HepG2 (cell line): ENCODE data around the gene C14orf93. TPM values are rescaled to one million over a fixed set of nuclear protein-coding genes. Genes with fewer than 3 reads are reported as not detected.

Experiments
- ARNTL ChIP-seq: sonication (generic); formaldehyde crosslinking; IDR thresholded peaks from 2 replicates; pipeline ENCODE4 v1.4.0; 2020; ENCODE audit warnings: mild to moderate bottlenecking, missing genetic modification reagents
- DBP ChIP-seq: sonication (generic); formaldehyde crosslinking; IDR thresholded peaks from 2 replicates; pipeline ENCODE4 v1.4.0; 2020; ENCODE audit warnings: missing genetic modification reagents; ENCODE audit errors: not compliant biosample characterization
- E2F1 ChIP-seq: sonication (generic); formaldehyde crosslinking; IDR thresholded peaks from 2 replicates; pipeline ENCODE4 v1.5.0; 2020; ENCODE audit warnings: missing genetic modification reagents
- GLI4 ChIP-seq: sonication (generic); formaldehyde crosslinking; IDR thresholded peaks from 2 replicates; pipeline ENCODE4 v1.5.1; 2020; ENCODE audit warnings: missing genetic modification reagents, mild to moderate bottlenecking, moderate library complexity, borderline replicate concordance
- HOXA7 ChIP-seq: sonication (generic); formaldehyde crosslinking; IDR thresholded peaks from 2 replicates; pipeline ENCODE4 v1.8.1; 2022; ENCODE audit warnings: mild to moderate bottlenecking, missing genetic modification reagents, moderate library complexity
- MYPOP ChIP-seq: sonication (generic); formaldehyde crosslinking; IDR thresholded peaks from 2 replicates; pipeline ENCODE4 v1.8.1; 2023; ENCODE audit warnings: mild to moderate bottlenecking, moderate library complexity, missing genetic modification reagents
- PAF1 ChIP-seq: IDR thresholded peaks from 2 replicates; pipeline ENCODE4 v1.6.1; 2016; ENCODE audit warnings: missing genetic modification reagents, missing compliant biosample characterization
- POLR2AphosphoS5 ChIP-seq: IDR thresholded peaks from 2 replicates; pipeline ENCODE4 v1.6.1; 2012; ENCODE audit warnings: low read depth, low read length
- REST ChIP-seq, 2 experiments: IDR thresholded peaks; 2 replicates each; pipeline ENCODE4 v1.6.1; 2011 to 2012; ENCODE audit warnings: low read length in 2 of 2, borderline replicate concordance in 1 of 2, low read depth in 1 of 2, mild to moderate bottlenecking in 1 of 2, moderate library complexity in 1 of 2
- RFXANK ChIP-seq: IDR thresholded peaks from 2 replicates; pipeline ENCODE4 v1.6.1; 2016
- SMAD3 ChIP-seq: sonication (generic); formaldehyde crosslinking; IDR thresholded peaks from 2 replicates; pipeline ENCODE4 v1.4.0; 2020; ENCODE audit warnings: missing genetic modification reagents
- SP4 ChIP-seq: sonication (generic); formaldehyde crosslinking; IDR thresholded peaks from 2 replicates; pipeline ENCODE4 v1.8.1; 2023; ENCODE audit warnings: mild to moderate bottlenecking, missing genetic modification reagents
- SRSF1 ChIP-seq: fragments of 200-400 bp; formaldehyde crosslinking; optimal IDR thresholded peaks from 2 replicates; pipeline ENCODE3; 2017; ENCODE audit warnings: mild to moderate bottlenecking, low read depth, low read length, moderate library complexity
- ZIK1 ChIP-seq: sonication (generic); formaldehyde crosslinking; IDR thresholded peaks from 2 replicates; pipeline ENCODE4 v1.5.0; 2020; ENCODE audit warnings: mild to moderate bottlenecking, low read depth, missing genetic modification reagents, borderline replicate concordance
- ZNF556 ChIP-seq: sonication (generic); formaldehyde crosslinking; IDR thresholded peaks from 2 replicates; pipeline ENCODE4 v1.4.0; 2020; ENCODE audit warnings: mild to moderate bottlenecking, missing genetic modification reagents, borderline replicate concordance
- ZNF768 ChIP-seq: sonication (generic); formaldehyde crosslinking; IDR thresholded peaks from 2 replicates; pipeline ENCODE4 v1.4.0; 2020; ENCODE audit warnings: missing genetic modification reagents
- ZZZ3 ChIP-seq: sonication (generic); formaldehyde crosslinking; IDR thresholded peaks from 2 replicates; pipeline ENCODE4 v1.4.0; 2020; ENCODE audit warnings: missing genetic modification reagents, mild to moderate bottlenecking, borderline replicate concordance
- polyA plus RNA-seq, 8 experiments: library from polyadenylated mRNA; depleted of rRNA in 3 of 8; stranded (reverse) in 7 of 8; unstranded in 1 of 8; fragments of >200 nt; fragmentation: Illumina TruSeq in 4 of 8; extraction: Trizol in 4 of 8; gene quantifications; 2 replicates each; pipeline versions ENCODE4 v1.2.1 to v1.2.3, GENCODE V29; 2011 to 2016; ENCODE audit warnings: low read depth in 4 of 8, missing spikeins in 1 of 8, mixed read lengths in 1 of 8; ENCODE audit not compliant: insufficient read depth in 1 of 8
- total RNA-seq, 5 experiments: library from RNA; depleted of rRNA; stranded (reverse); fragments of >200 nt; fragmentation: Illumina TruSeq; extraction: Trizol; gene quantifications; 2 replicates each; pipeline ENCODE4 v1.2.3, GENCODE V29; 2016; ENCODE audit warnings: low read depth in 1 of 5
- TF ChIP-seq, protein P1 (sequence below): sonication (generic); formaldehyde crosslinking; IDR thresholded peaks from 2 replicates; pipeline ENCODE4 v1.4.0; 2020; ENCODE audit warnings: missing genetic modification reagents

Gene C14orf93
- total and polyA plus RNA-seq, 2 of the 13 experiments (the other 11 are each of a cell fraction or from before 2014, with no cell fraction given) = 11.4 to 22.5 TPM

- TF ChIP-seq ZIK1 (CRISPR knock-in tag) (no peak), MYPOP (no peak), SMAD3 (peak; percentile 60; the same call in 1 of the 2 replicates), ZNF768 (CRISPR knock-in tag) (peak; percentile 58), ZNF556 (no peak; the same call in none of the 2 replicates), SP4 (CRISPR knock-in tag) (no peak), E2F1 (CRISPR knock-in tag) (no peak), DBP (CRISPR knock-in tag) (no peak), HOXA7 (no peak), SRSF1 (peak; percentile 90), RFXANK (CRISPR knock-in tag) (no peak), ZZZ3 (CRISPR knock-in tag) (peak; percentile 35; the same call in 1 of the 2 replicates), PAF1 (CRISPR knock-in tag) (peak; percentile 82), ARNTL (CRISPR knock-in tag) (peak; percentile 31; the same call in 1 of the 2 replicates), POLR2AphosphoS5 (peak; percentile 46; the same call in 1 of the 2 replicates), REST (IDR thresholded peaks at IDR 0.05; ENCODE audit: borderline replicate concordance in 1 of 2, low read depth in 1 of 2, low read length in 2 of 2) (peak in 1 of 2 experiments; percentile 8; a peak in 2 of 4 replicates), GLI4 (peak; percentile 99)
- TF ChIP-seq, protein P1, sequence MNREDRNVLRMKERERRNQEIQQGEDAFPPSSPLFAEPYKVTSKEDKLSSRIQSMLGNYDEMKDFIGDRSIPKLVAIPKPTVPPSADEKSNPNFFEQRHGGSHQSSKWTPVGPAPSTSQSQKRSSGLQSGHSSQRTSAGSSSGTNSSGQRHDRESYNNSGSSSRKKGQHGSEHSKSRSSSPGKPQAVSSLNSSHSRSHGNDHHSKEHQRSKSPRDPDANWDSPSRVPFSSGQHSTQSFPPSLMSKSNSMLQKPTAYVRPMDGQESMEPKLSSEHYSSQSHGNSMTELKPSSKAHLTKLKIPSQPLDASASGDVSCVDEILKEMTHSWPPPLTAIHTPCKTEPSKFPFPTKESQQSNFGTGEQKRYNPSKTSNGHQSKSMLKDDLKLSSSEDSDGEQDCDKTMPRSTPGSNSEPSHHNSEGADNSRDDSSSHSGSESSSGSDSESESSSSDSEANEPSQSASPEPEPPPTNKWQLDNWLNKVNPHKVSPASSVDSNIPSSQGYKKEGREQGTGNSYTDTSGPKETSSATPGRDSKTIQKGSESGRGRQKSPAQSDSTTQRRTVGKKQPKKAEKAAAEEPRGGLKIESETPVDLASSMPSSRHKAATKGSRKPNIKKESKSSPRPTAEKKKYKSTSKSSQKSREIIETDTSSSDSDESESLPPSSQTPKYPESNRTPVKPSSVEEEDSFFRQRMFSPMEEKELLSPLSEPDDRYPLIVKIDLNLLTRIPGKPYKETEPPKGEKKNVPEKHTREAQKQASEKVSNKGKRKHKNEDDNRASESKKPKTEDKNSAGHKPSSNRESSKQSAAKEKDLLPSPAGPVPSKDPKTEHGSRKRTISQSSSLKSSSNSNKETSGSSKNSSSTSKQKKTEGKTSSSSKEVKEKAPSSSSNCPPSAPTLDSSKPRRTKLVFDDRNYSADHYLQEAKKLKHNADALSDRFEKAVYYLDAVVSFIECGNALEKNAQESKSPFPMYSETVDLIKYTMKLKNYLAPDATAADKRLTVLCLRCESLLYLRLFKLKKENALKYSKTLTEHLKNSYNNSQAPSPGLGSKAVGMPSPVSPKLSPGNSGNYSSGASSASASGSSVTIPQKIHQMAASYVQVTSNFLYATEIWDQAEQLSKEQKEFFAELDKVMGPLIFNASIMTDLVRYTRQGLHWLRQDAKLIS = 0 out of 2 replicates have a peak, but pooled peaks have one; percentile 72
Observed at GRCh38 chr14:22981090-22981875, 28.7 kb downstream of the C14orf93 start (continued).
